Measurements from ENCODE around the gene MTHFD2L. TPM values are rescaled to one million over a fixed set of nuclear protein-coding genes. Genes with fewer than 3 reads are reported as not detected.
"Not testable (repeated sequence)": the region's sequence is repeated elsewhere in the genome, so short reads cannot be mapped to it uniquely, and the experiment has no call there.

MTHFD2L gene
- total RNA-seq, 8 experiments from 2014 or later, result 11.7 to 30.7 (median 22.4) TPM

- in situ Hi-C loops (cut with MboI; ENCODE audit: low pct_unique_long_range_greater_than_20kb in 2 of 9, low sequenced_read_pairs in 9 of 9, unreplicated experiment in 9 of 9), result no loop called here
- no peak overlapping the region for H3K4me3 ChIP-seq
- no peak for ATAC-seq (replicated peaks in 6 of 8)
- WGBS, 10 experiments, result 0 to 100% (median 100%) methylated on average over 1 of the region's 1 CpG; no CpG with 5 or more reads in 3 of the 10 experiments
- peaks cover 10 to 18% of the 10 kb centered on the region in 2 donors for H3K4me1 ChIP-seq (replicated peaks in 1 of 2)
- H3K27ac ChIP-seq, result no peak overlapping the region
These were observed 37.8 kb upstream of the MTHFD2L start for GRCh38 chr4:74120086-74120485.

- Histone ChIP-seq H3K27ac (no peak overlapping the region), H3K4me3 (no peak overlapping the region), H3K4me1 (replicated peaks in 1 of 2) (peaks cover 6 to 7% of the 10 kb centered on the region in 2 donors)
- in situ Hi-C loops (cut with MboI; ENCODE audit: low pct_unique_long_range_greater_than_20kb in 2 of 9, low sequenced_read_pairs in 9 of 9, unreplicated experiment in 9 of 9), result no loop called here
- 65 to 100% (median 100%) methylated on average over 1 to 2 of the region's 2 CpGs; no CpG with 5 or more reads in 1 of the 10 experiments for WGBS, 10 experiments
- ATAC-seq (replicated peaks in 6 of 8), result no peak
These were observed 36.0 kb upstream of the MTHFD2L start for GRCh38 chr4:74121643-74122579.

- no peak overlapping the region for H3K27ac ChIP-seq
- no peak overlapping the region for H3K4me3 ChIP-seq
- H3K4me1 ChIP-seq (replicated peaks in 1 of 2), result no peaks in the 10 kb centered on the region
- in situ Hi-C loops (cut with MboI; ENCODE audit: low pct_unique_long_range_greater_than_20kb in 2 of 9, low sequenced_read_pairs in 9 of 9, unreplicated experiment in 9 of 9), result no loop called here
- ATAC-seq (replicated peaks in 6 of 8), result peak in 7 of 8 experiments; percentile 65 to 99 (median 81)
- WGBS, 10 experiments, result 78 to 100% (median 100%) methylated on average over 1 of the region's 1 CpG; no CpG with 5 or more reads in 1 of the 10 experiments
These were observed 34.7 kb upstream of the MTHFD2L start for GRCh38 chr4:74123065-74123728.

GRCh38 chr4:74125029-74125428, 32.9 kb upstream of the MTHFD2L start:
- ATAC-seq (replicated peaks in 6 of 8), result no peak
- Histone ChIP-seq H3K4me1 (replicated peaks in 1 of 2) (no peaks in the 10 kb centered on the region), H3K4me3 (no peak overlapping the region), H3K27ac (no peak overlapping the region)
- in situ Hi-C loops (cut with MboI; ENCODE audit: low pct_unique_long_range_greater_than_20kb in 2 of 9, low sequenced_read_pairs in 9 of 9, unreplicated experiment in 9 of 9), result loop anchor here in 3 of 9 experiments (25.0 kb wide), 2 partner anchors 438 to 463 kb away; no protein-coding TSS in a partner anchor
- WGBS, 10 experiments, result 44 to 100% (median 95%) methylated on average over 1 of the region's 1 CpG

GRCh38 chr4:74127745-74128144, 30.2 kb upstream of the MTHFD2L start:
- in situ Hi-C loops (cut with MboI; ENCODE audit: low pct_unique_long_range_greater_than_20kb in 2 of 9, low sequenced_read_pairs in 9 of 9, unreplicated experiment in 9 of 9), result loop anchor here in 3 of 9 experiments (25.0 kb wide), 2 partner anchors 440 to 465 kb away; no protein-coding TSS in a partner anchor
- no peak overlapping the region for H3K4me3 ChIP-seq
- H3K27ac ChIP-seq, result no peak overlapping the region
- 64 to 100% (median 89%) methylated on average over 1 to 4 of the region's 4 CpGs; no CpG with 5 or more reads in 1 of the 10 experiments for WGBS, 10 experiments
- no peaks in the 10 kb centered on the region for H3K4me1 ChIP-seq (replicated peaks in 1 of 2)
- ATAC-seq (replicated peaks in 6 of 8), result no peak

- ATAC-seq (replicated peaks in 6 of 8); H3K4me1 ChIP-seq (replicated peaks in 1 of 2); H3K27ac ChIP-seq; H3K4me3 ChIP-seq: not testable (repeated sequence)
- in situ Hi-C loops (cut with MboI; ENCODE audit: low pct_unique_long_range_greater_than_20kb in 2 of 9, low sequenced_read_pairs in 9 of 9, unreplicated experiment in 9 of 9), result loop anchor here in 3 of 9 experiments (25.0 kb wide), 2 partner anchors 444 to 469 kb away; no protein-coding TSS in a partner anchor
- 76 to 100% (median 100%) methylated on average over 1 to 2 of the region's 2 CpGs; no CpG with 5 or more reads in 1 of the 10 experiments for WGBS, 10 experiments
These were observed 27.1 kb upstream of the MTHFD2L start for GRCh38 chr4:74130843-74131242.

- not testable (repeated sequence) for H3K4me3 ChIP-seq; H3K27ac ChIP-seq; ATAC-seq (replicated peaks in 6 of 8); H3K4me1 ChIP-seq (replicated peaks in 1 of 2)
- in situ Hi-C loops (cut with MboI; ENCODE audit: low pct_unique_long_range_greater_than_20kb in 2 of 9, low sequenced_read_pairs in 9 of 9, unreplicated experiment in 9 of 9), result loop anchor here in 3 of 9 experiments (25.0 kb wide), 2 partner anchors 445 to 470 kb away; no protein-coding TSS in a partner anchor
These were observed 25.7 kb upstream of the MTHFD2L start for GRCh38 chr4:74132188-74132587.

GRCh38 chr4:74132944-74133343, 25.0 kb upstream of the MTHFD2L start:
- Histone ChIP-seq H3K4me1 (replicated peaks in 1 of 2) (no peaks in the 10 kb centered on the region), H3K27ac (no peak overlapping the region), H3K4me3 (no peak overlapping the region)
- in situ Hi-C loops (cut with MboI; ENCODE audit: low pct_unique_long_range_greater_than_20kb in 2 of 9, low sequenced_read_pairs in 9 of 9, unreplicated experiment in 9 of 9), result loop anchor here in 3 of 9 experiments (25.0 kb wide), 2 partner anchors 446 to 471 kb away; no protein-coding TSS in a partner anchor
- WGBS, 10 experiments, result 11 to 100% (median 63%) methylated on average over 1 of the region's 1 CpG
- peak in 1 of 8 experiments; percentile 74 for ATAC-seq (replicated peaks in 6 of 8)

- in situ Hi-C loops (cut with MboI; ENCODE audit: low pct_unique_long_range_greater_than_20kb in 2 of 9, low sequenced_read_pairs in 9 of 9, unreplicated experiment in 9 of 9), result loop anchor here in 3 of 9 experiments (25.0 kb wide), 2 partner anchors 447 to 472 kb away; no protein-coding TSS in a partner anchor
- Histone ChIP-seq H3K4me1 (replicated peaks in 1 of 2) (no peaks in the 10 kb centered on the region), H3K27ac (no peak overlapping the region), H3K4me3 (no peak overlapping the region)
- ATAC-seq (replicated peaks in 6 of 8), result peak; percentile 77 to 97 (median 94)
- WGBS, 10 experiments, result 0 to 50% (median 36%) methylated on average over 2 to 7 of the region's 8 CpGs
These were observed 24.0 kb upstream of the MTHFD2L start for GRCh38 chr4:74133786-74134499.

GRCh38 chr4:74134500-74134852, 23.4 kb upstream of the MTHFD2L start:
- 0 to 82% (median 13%) methylated on average over 1 to 2 of the region's 2 CpGs; no CpG with 5 or more reads in 4 of the 10 experiments for WGBS, 10 experiments

GRCh38 chr4:74146581-74147129, 11.3 kb upstream of the MTHFD2L start:
- ATAC-seq (replicated peaks in 6 of 8), result no peak
- Histone ChIP-seq H3K4me1 (replicated peaks in 1 of 2) (no peaks in the 10 kb centered on the region), H3K27ac (no peak overlapping the region), H3K4me3 (no peak overlapping the region)
- in situ Hi-C loops (cut with MboI; ENCODE audit: low pct_unique_long_range_greater_than_20kb in 2 of 9, low sequenced_read_pairs in 9 of 9, unreplicated experiment in 9 of 9), result loop anchor here in 3 of 9 experiments (25.0 kb wide), 2 partner anchors 459 to 484 kb away; no protein-coding TSS in a partner anchor
- WGBS, 10 experiments, result 19 to 100% (median 76%) methylated on average over 2 to 4 of the region's 4 CpGs

More at GRCh38 chr4:74134500-74134852, 23.4 kb upstream of the MTHFD2L start:
- in situ Hi-C loops (cut with MboI; ENCODE audit: low pct_unique_long_range_greater_than_20kb in 2 of 9, low sequenced_read_pairs in 9 of 9, unreplicated experiment in 9 of 9), result loop anchor here in 3 of 9 experiments (25.0 kb wide), 2 partner anchors 447 to 472 kb away; no protein-coding TSS in a partner anchor
- no peak overlapping the region for H3K4me3 ChIP-seq
- no peak for ATAC-seq (replicated peaks in 6 of 8)
- H3K4me1 ChIP-seq (replicated peaks in 1 of 2), result no peaks in the 10 kb centered on the region
- H3K27ac ChIP-seq, result no peak overlapping the region

- in situ Hi-C loops (cut with MboI; ENCODE audit: low pct_unique_long_range_greater_than_20kb in 2 of 9, low sequenced_read_pairs in 9 of 9, unreplicated experiment in 9 of 9), result loop anchor here in 3 of 9 experiments (25.0 kb wide), 2 partner anchors 461 to 486 kb away; no protein-coding TSS in a partner anchor
- Histone ChIP-seq H3K4me1 (replicated peaks in 1 of 2) (no peaks in the 10 kb centered on the region), H3K27ac (no peak overlapping the region), H3K4me3 (no peak overlapping the region)
- no peak for ATAC-seq (replicated peaks in 6 of 8)
- 40 to 100% (median 88%) methylated on average over 1 to 2 of the region's 2 CpGs for WGBS, 10 experiments
These were observed 9.7 kb upstream of the MTHFD2L start for GRCh38 chr4:74148205-74148604.

All from motor neuron (in vitro differentiated cells).